Central memory CD4-positive, alpha-beta T cell (primary cell): ENCODE measurements around the gene C1orf185.
"Not testable (repeated sequence)": the region's sequence is repeated elsewhere in the genome, so short reads cannot be mapped to it uniquely, and the experiment has no call there.

Experiments used
- DNase-seq: peaks from one replicate; pipeline ENCODE4 v3.0.0; 2022
- total RNA-seq, 3 experiments: gene quantifications; one replicate each; lab custom pipeline; 2026; lab: John Stamatoyannopoulos, UW

C1orf185 gene
- total RNA-seq: 0 to 0.19 (median 0) reads per million in 3 experiments

DNA sequence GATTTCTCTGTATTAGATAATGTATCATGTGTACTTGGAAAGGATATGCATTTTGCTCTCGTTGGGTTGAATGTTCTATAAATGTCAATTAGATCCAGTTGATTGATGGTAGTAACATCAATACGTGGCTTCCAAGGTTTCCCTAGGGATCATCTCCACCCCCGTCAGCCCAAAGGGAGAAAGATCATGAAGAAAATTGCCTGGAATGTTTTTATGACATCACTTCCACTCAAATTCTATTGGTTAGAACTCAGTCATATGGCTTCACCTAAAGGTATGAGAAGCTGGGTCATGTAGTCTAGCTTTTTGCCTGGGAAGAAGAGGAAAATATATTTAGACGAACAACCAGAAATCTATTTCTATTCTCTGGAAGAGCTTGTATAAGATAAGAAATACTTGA is at the start of gene C1orf185:
Gene C1orf185, plus strand, starts transcription at position 253 of the 400 bp plus-strand sequence. Its CDS starts 6 bp downstream, at position 259.
- no peak for DNase-seq

DNA sequence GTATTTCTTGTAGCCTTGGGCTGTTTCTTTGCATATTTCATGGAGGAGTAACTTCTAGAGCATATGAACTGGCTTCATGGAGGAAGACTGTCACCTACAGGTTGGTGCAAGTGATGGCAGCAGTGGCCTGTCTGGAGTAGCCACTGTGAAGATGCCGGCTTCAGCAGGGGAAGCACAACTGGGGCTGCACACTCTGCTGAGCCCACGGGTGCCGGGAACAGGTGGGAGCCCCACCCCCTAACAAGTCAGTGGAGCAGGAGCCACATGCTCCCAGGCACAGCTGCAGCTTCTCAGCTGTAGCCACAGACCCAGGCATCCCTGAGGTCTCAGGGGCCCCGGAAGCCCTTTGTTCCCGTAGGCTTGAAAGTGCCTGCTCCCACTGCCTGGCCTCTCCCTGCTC is 43.2 kb upstream of the C1orf185 start:
- peak; percentile 6 for DNase-seq

DNA sequence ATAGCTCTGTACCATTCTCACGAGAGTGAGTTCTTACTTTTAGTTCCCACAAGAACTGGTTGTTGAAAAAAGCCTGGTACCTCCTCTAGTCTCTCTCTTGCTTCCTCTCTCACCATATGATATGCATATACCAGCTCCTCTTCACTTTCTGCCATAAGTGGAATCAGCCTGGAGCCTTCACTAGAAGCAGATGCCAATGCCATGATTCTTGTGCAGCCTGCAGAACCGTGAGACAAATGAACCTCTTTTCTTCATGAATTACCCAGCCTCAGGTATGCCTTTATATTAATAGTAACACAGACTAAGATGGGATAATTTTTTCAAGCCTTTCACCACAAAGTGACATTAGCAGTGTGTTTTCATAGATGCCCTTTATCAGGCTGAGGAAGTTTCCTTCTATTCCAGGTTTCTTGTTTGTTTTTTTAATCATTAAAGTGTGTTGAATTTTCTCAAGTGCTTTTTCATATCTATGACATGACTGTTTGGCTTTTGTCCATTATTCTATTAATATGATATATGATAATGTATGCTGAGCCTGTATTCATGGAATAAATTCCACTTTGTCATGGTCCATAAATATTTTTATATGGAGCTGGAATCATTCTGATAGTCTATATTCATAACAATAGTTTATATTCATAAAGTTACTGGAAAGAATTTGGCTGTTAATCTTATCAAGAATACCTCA is 40.7 kb upstream of the C1orf185 start:
- DNase-seq: no peak

GRCh38 chr1:51063121-51063520 is 38.9 kb upstream of the C1orf185 start:
- DNase-seq: no peak

DNA sequence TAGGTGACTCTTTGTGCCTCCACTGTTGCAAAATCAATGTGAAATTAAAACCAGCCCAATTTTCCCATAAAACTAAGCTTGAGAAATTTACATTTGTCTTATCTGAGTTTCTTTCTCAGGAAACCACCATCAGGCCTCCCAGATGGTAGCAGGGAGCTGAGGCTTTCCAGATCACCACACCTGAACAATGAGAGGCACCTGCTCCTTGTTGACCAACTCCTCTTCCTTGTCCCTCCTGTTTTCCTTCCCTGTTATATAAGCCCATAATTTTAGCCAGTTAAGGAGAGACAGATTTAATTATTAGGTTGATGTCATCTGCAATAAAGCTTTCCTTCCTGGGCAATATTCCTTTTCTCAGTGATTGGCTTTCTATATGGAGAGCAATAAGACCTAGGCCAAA is 32.0 kb upstream of the C1orf185 start:
- DNase-seq: no peak

- no peak for DNase-seq
Measured at GRCh38 chr1:51070640-51071039, 31.4 kb upstream of the C1orf185 start.

DNA sequence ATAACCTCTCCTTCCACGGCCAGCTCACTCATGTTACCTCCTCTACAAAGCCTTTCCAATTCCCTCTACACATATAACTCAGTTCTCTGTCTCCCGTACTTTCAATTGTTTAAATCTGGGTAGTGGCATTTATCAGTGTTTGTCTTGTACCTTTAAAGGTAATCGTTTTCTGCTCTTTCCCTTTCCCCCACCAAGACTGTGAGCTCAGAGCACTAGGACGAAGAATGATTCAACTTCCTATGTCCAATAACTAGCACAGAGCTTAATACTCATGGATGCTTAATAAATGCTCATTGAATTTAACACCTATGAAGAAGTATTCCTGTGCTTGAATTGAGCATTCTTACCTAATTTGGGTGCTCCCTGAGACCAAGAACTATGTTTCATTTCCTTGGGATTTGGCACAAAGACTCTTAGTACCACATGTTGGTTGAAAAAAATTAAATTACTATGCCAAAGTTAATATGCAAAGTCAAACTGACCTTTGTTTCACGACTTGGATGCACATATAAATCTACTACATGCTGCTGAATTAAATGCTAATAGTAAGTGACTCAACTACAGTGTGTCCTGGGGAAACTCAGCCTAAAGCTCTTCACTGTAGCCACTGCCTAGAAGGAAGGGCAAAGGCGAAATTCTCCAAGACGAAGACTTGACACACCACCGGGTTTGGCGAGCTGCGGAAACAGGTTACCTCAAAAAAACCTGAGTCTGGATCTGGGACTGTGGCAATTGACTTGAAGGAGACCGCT is 30.6 kb upstream of the C1orf185 start:
- no peak for DNase-seq

DNA sequence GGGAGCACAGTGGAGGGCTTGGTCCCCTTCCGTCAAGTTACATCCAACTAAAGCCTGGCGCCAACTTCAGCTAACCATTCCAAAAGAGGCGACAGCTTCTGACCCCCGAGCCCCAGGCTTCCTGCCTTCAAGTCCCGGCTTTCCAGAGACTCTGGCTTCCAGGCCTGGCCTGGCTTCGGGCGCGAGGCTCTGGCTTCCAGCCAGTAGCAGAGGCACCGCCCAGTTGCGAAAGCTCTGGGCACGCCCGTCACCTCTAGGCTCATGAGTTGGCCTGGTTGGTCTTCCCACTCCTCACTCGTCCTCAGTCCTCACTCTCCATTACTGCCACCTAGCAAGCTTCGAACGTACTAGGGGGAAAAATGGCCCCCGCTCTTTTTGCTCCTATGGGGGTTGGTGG is 30.0 kb upstream of the C1orf185 start:
- DNase-seq: no peak

- no peak for DNase-seq
Measured at GRCh38 chr1:51072651-51073050, 29.4 kb upstream of the C1orf185 start.

DNA sequence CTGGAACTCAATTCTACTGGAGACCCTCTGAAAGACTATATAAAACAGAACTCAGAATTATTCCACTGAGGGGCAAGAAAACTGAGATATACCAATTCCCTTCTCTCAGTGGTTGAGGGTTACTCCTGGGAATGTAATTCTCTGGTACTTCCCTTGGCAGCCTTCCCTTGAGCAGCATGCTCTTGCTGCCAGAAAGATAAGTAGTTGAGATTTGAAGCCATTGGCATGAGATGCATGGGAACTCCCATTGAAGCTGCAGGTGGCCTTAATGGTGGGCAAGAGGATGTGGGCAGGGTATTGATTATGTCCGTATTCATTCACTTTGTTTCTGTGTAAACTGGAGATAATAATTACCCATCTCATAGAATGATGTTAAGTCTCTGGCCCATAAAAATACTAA is 28.6 kb upstream of the C1orf185 start:
- no peak for DNase-seq

DNA sequence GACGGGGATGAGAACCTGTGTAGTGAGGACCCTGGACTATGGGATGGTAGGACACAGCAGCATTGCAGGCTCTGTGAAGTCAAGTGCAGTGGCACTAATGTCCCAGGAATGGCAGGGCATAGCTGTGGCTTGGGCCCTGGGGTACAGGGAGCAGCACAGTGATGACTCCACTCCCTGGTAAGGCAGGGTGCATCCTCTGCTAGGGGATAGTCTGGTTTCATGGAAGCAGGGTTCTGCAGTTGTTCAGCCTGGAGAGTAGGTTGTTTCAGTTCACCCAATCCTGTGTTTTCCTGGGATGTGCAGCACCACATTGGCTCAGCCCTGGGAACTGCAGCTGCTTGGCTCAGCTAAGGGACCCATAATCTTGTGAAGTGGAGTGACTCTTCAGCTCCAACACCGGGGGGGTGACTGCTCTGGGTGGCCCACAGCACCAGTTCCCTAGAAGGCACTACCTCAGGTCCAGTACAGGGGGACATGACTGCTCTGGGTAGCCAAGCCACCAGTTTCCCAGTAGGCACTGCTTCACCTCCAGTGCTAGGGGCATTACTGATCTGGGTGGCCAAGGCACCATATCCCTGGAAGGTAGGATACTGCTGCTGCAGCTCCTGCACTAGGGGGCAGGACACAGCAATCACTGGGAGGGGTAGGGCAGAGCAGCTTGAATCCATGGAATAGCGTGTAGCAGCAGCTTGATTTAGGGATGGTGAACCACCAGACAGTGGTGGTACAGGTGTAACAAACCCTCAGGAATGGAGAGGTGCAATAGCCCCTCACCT is 15.3 kb upstream of the C1orf185 start:
- no peak for DNase-seq

DNA sequence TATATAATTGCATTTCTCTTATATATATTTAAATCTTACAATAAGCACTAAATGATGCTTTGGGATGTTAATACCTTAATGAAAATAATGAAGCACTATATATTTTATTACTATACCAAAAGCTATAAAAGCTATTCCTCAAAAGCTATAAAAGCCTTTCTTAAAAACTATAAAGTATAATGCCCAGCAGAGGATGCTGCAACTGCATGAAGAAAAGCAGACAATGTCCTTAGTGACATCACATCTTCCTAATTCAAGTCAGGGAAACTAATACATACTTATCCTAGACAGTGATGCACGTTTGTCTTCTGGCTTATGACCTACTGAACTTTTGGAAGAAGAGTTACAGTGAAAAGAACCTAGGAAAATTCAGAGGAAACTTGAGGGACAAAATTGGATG is 13.6 kb upstream of the C1orf185 start:
- DNase-seq: no peak

GRCh38 chr1:51093581-51093980 is 8.4 kb upstream of the C1orf185 start:
- DNase-seq: no peak

- DNase-seq: no peak
Measured at GRCh38 chr1:51097171-51097570, 4.9 kb upstream of the C1orf185 start.

DNA sequence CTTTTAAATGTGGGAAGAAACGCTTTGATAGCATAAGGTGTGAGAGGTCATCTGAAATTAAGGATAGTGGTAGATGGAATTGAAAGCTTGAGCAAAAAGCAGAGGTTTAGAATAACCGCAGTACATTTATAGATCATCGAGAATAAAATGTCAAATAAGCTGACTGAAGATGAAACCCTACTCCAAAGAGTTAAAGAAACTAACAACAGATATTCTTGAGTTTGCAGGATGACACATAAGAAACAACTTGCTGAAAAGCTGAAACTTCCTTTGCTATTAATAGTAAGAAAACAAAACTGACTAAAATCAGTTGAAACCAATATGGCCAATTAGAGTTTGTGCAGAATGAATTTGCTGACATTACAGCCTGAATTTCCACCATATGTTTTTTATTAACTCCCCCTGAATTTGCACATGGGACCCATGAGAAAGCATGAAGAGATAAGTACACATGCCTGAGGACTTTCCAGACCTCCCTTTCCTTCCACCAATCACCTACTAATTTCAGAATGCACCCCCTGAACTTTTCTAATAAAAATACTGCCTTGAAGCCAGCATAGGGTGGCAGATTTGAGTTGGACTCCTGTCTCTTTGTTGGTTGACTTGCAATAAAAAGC is 1.7 kb upstream of the C1orf185 start:
- DNase-seq: no peak

GRCh38 chr1:51114137-51114536 is 12.1 kb downstream of the C1orf185 start:
- DNase-seq: no peak

GRCh38 chr1:51115714-51116404 is 13.8 kb downstream of the C1orf185 start:
- no peak for DNase-seq

DNA sequence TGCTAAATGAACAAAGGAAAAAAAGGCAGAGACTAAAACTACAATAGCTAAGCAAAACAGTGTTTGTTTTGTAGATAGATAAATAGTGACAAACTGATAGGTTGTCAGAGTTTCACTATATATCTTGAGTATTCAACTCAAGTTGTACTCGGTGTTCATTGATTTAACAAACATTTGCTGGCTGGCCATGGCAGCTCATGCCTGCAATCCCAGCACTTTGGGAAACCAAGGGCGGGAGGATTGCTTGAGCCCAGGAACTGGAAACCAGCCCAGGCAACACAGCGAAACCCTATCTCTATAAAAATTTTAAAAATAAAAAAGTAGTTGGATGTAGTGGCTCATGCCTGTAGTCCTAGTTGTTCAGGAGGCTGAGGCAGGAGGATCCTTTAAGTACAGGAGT is 17.3 kb downstream of the C1orf185 start:
- DNase-seq: no peak

DNA sequence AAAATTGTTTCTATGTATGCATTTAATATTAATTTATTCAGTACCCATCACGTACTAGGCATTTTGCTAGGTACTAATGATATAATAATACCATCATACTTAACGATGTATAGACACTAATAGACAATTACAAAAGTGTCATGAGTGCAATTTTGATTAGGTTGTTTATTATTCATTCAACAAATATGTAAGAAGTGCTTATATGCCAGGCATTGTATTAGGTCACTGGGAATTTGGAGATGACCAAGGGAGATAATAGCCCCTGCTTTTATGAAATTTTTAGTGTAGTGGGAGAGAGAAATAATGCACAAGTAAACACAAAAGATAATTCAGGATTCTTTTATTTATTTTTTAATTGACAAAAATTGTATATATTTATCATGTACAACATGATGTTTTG is 18.6 kb downstream of the C1orf185 start:
- DNase-seq: no peak

- DNase-seq: not testable (repeated sequence)
Measured at GRCh38 chr1:51127152-51127551, 25.1 kb downstream of the C1orf185 start.

DNA sequence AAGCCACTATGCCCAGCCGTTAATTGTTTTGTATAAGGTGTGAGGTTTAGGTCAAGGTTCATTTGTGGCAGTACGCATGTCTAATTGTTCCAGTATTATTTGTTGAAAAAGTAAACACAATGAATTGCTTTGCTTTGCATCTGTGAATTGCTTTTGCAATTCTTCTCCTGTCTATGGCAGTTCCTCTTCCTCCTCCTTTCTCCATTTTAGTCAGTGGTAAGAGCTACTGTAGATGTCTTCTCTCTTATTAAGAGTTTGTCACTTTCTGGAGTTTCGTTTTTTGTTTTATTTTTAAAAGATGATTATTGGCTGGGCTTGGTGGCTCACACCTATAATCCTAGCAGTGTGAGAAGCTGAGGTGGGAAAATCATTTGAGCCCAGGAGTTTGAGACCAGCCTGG is 29.2 kb downstream of the C1orf185 start:
- DNase-seq: no peak

DNA sequence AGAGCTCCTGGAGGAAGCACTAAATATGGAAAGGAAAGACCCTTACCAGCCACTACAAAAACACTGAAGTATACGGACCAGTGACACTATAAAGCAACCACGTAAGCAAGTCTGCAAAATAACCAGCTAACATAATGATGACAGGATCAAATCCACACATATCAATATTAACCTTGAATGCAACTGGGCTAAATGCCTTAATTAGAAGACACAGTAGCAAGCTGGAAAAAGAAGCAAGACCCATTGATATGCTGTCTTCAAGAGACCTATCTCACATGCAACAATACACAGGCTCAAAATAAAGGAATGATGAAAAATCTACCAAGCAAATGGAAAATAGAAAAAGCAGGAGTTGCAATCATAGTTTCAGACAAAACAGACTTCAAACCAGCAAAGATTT is 31.0 kb downstream of the C1orf185 start:
- DNase-seq: no peak

DNA sequence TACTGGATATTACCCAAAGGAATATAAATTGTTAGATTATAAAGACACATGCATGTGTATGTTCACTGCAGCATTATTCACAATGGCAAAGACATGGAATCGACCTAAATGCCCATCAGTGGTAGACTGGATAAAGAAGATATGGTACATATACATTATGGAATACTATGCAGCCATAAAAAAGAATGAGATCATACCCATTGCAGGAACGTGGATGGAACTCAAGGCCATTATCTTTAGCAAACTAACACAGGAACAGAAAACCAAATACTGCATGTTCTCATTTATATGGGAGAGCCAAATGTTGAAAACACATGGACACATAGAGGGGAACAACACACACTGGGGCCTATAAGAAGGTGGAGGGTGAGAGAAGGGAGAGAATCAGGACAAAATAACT is 35.7 kb downstream of the C1orf185 start:
- not testable (repeated sequence) for DNase-seq
